ENCODE results near the gene PTPN5. TPM values are rescaled to one million over a fixed set of nuclear protein-coding genes. Genes with fewer than 3 reads are reported as not detected.

PTPN5 gene
- total RNA-seq, result not detected in 2 replicates

DNA sequence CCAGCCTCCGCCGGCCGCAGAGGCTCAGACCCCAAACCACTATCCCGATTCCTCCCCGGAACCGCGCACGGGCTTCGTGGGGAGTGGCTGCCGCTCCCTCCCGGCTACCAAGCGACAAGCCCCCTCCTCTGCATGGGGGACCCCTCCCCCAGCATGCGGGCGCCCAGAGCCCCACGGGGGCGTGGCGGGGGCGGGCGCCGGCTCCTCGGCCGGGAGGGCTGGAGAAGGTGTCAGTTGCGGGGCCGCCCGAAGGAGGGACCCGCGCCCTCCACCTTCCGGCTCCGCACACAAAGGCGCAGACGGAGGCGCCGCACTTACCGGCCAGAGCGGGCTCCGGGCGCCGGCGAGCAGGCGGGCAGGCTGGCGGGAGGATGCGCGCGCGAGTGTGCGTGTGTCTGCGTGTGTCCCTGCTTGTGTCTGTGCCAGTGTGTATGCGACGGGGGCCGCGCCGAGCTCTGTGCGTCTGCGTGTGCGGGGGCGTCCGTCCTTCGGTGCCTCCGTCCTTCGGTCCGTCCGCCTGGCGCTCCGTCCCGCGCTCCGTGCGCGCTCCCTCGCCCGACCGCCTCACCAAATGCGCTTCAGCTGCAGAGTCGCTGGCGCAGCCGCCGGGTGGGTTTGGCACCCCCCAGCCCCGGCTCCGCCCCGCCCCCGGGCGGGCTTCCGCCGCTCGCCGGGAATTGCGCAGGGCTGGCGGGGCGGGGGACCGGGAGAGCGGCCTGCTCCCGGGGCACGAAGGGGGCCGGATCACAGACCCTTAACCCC lies at the start of gene PTPN5:
PTPN5 (minus strand) TSS at position 592 of the 762 bp plus-strand sequence. CDS start 19,840 bp downstream, outside the sequence.

GRCh38 chr11:18726040-18726439 lies 65.6 kb downstream of the PTPN5 start, which contains the start of gene IGSF22:
Gene IGSF22 (minus strand): TSS chr11:18726188. CDS start chr11:18724236, 1,952 bp downstream.

GRCh38 chr11:18698341-18699268 lies 93.0 kb downstream of the PTPN5 start, which contains the start of gene TMEM86A:
Gene TMEM86A (plus strand): TSS chr11:18698779. CDS start chr11:18698887, 108 bp downstream.

Other genes with a start within 250 kb of the PTPN5 start
- gene UEVLD, start 203.1 kb downstream of the PTPN5 start, total RNA-seq, result 17.7 and 22.4 TPM in 2 replicates
- gene MISFA, start 192.0 kb downstream of the PTPN5 start, total RNA-seq, result 7.6 TPM in 1 of 2 replicates, not detected in the other
- gene SPTY2D1, start 157.5 kb downstream of the PTPN5 start, total RNA-seq, result 11.7 TPM in 2 replicates
- gene TMEM86A, start 93.0 kb downstream of the PTPN5 start, total RNA-seq, result 0.54 and 2.1 TPM in 2 replicates
- not detected in 2 replicates for gene IGSF22, start 65.6 kb downstream of the PTPN5 start, total RNA-seq
- not detected in 2 replicates for gene MRGPRX1, start 147.6 kb upstream of the PTPN5 start, total RNA-seq

Measured in cardiac atrium fibroblast (primary cell).